A673 (cell line): ENCODE data around the gene TM9SF2. TPM values are rescaled to one million over a fixed set of nuclear protein-coding genes. Genes with fewer than 3 reads are reported as not detected.

ENCODE experiments used
- BruUV-seq: library from RNA; stranded (reverse); fragments of 400-500 nt; replicated peaks from 2 replicates; lab custom pipeline; 2021; lab: Mats Ljungman, UMichigan
- CTCF ChIA-PET: fragments of 300-600 bp; sonication (Branson Sonifier 250); formaldehyde crosslinking; loops from one replicate; lab custom pipeline; 2022; ENCODE audit warnings: antibody characterized with exemption; lab: Charles Lee
- POLR2A ChIA-PET: fragments of 300-600 bp; sonication (Branson Sonifier 250); formaldehyde crosslinking; loops from one replicate; lab custom pipeline; 2022; ENCODE audit warnings: antibody characterized with exemption; ENCODE audit not compliant: low non-redundant PET; lab: Charles Lee
- DNase-seq: peaks from one replicate; pipeline ENCODE4 v3.0.0-alpha.2; 2015; ENCODE audit warnings: low spot score
- H3K27ac ChIP-seq: fragments of 200-600 bp; sonication (generic); 2 replicates; pipeline ENCODE4 v1.5.1; 2016; ENCODE audit warnings: mixed run types, low read depth, mild to moderate bottlenecking, mixed read lengths, antibody characterized with exemption, low read length; ENCODE audit not compliant: poor library complexity, severe bottlenecking
- H3K27me3 ChIP-seq: fragments of 200-600 bp; sonication (generic); replicated peaks from 2 replicates; pipeline ENCODE4 v1.6.1; 2017; ENCODE audit warnings: mixed run types, low read depth, mild to moderate bottlenecking, mixed read lengths, antibody characterized with exemption, low read length; ENCODE audit not compliant: insufficient read depth, poor library complexity
- H3K36me3 ChIP-seq: fragments of 200-600 bp; sonication (generic); 2 replicates; pipeline ENCODE4 v1.6.1; 2016; ENCODE audit warnings: mixed run types, mild to moderate bottlenecking, mixed read lengths, antibody characterized with exemption, low read length; ENCODE audit not compliant: insufficient read depth, poor library complexity, severe bottlenecking
- H3K4me1 ChIP-seq: fragments of 200-600 bp; sonication (generic); 2 replicates; pipeline ENCODE4 v1.6.1; 2017; ENCODE audit warnings: mixed run types, mild to moderate bottlenecking, mixed read lengths, antibody characterized with exemption, low read length; ENCODE audit not compliant: insufficient read depth, poor library complexity, severe bottlenecking
- H3K4me3 ChIP-seq: fragments of 200-600 bp; sonication (generic); 2 replicates; pipeline ENCODE4 v1.5.1; 2016; ENCODE audit warnings: low read depth, mixed run types, mild to moderate bottlenecking, mixed read lengths, low read length; ENCODE audit not compliant: poor library complexity, severe bottlenecking
- H3K9me3 ChIP-seq: fragments of 200-600 bp; sonication (generic); 2 replicates; pipeline ENCODE4 v1.6.1; 2016; ENCODE audit warnings: mixed run types, low read depth, mild to moderate bottlenecking, mixed read lengths, antibody characterized with exemption, low read length; ENCODE audit not compliant: poor library complexity, severe bottlenecking
- CTCF ChIP-seq: fragments of 300-800, 200-600 bp; sonication (generic); conservative IDR thresholded peaks from 2 replicates; pipeline ENCODE4 v1.5.1; 2017; ENCODE audit warnings: low read depth, mild to moderate bottlenecking, antibody characterized with exemption, low read length, moderate library complexity, mixed read lengths
- EZH2 ChIP-seq: fragments of 200-600 bp; sonication (generic); IDR thresholded peaks from 2 replicates; pipeline ENCODE4 v1.6.1; 2017; ENCODE audit warnings: borderline replicate concordance, low read depth, mild to moderate bottlenecking, mixed read lengths, antibody characterized with exemption, low read length; ENCODE audit not compliant: poor library complexity, severe bottlenecking
- intact Hi-C: fragments of 100-400 bp; cut with micrococcal nuclease; formaldehyde crosslinking; loops from one replicate; pipeline ENCODE4 v1.10.0; 2022; ENCODE audit not compliant: unreplicated experiment
- total RNA-seq: library from RNA; stranded (reverse); gene quantifications from 2 replicates; pipeline ENCODE4 v1.2.3, GENCODE V29; 2021

TM9SF2 gene
- total RNA-seq, 1 experiment from 2014 or later, result 96.3 TPM

GRCh38 chr13:99495466-99496183, 5.6 kb upstream of the TM9SF2 start:
- H3K9me3 ChIP-seq, result no peaks in the 10 kb centered on the region
- no peak for DNase-seq
- H3K4me1 ChIP-seq, result peaks cover 9% of the 10 kb centered on the region
- no peak overlapping the region for H3K27ac ChIP-seq
- no TSS peak for BruUV-seq
- no peaks in the 10 kb centered on the region for H3K36me3 ChIP-seq
- CTCF ChIA-PET, result no interaction called here
- POLR2A ChIA-PET, result no interaction called here
- H3K4me3 ChIP-seq, result peak overlapping the region; percentile 23
- no peaks in the 10 kb centered on the region for H3K27me3 ChIP-seq
- no peak for TF ChIP-seq EZH2
- TF ChIP-seq CTCF, result no peak
- intact Hi-C loops, result no loop called here

DNA sequence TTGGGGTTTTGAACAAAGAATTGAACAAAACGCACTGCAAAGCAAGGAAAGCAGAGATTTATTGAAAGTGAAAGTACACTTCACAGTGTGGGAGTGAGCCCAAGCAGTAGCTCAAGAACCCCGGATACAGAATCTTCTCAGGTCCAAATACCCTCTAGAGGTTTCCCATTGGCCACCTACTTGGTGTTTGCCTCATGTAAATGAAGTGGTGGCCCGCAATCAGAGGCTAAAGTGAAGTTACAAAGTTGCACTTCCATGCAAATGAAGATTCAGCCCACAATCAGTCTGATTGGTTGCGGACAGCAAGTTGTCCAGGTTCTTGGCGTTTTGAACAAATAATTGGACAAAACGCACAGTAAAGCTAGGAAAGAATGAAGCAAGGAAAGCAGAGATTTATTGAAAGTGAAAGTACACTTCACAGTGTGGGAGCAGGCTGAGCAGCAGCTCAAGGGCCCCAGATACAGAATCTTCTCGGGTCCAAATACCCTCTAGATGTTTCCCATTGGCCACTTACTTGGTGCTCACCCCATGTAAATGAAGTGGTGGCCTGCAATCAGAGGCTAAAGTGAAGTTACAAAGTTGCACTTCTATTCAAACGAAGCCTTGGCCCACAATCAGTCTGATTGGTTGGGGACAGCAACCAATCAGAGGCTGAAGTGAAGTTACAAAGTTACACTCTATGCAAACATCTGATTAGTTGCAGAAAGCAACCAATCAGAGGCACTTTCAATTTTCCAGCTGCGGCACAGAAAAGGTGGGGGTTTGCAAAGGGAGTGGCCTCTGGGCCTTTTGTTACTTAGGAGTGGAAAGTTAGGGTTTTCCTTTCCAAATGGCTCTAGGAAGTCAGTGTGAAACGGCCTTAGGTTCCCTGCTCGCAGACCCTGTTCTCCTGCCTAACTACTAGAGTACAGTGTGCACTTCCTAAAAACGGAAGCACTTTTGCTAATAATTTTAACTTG, 4.8 kb upstream of the TM9SF2 start:
- no peaks in the 10 kb centered on the region for H3K9me3 ChIP-seq
- peaks cover 11% of the 10 kb centered on the region for H3K4me1 ChIP-seq
- peak overlapping the region; percentile 23 for H3K4me3 ChIP-seq
- no peaks in the 10 kb centered on the region for H3K27me3 ChIP-seq
- CTCF ChIA-PET, result no interaction called here
- POLR2A ChIA-PET, result interaction anchor here (0.6 kb wide), 1 partner anchor 16 kb away, joined by 3 read pairs; no protein-coding TSS in a partner anchor
- no peaks in the 10 kb centered on the region for H3K36me3 ChIP-seq
- no peak overlapping the region for H3K27ac ChIP-seq
- peak; percentile 86 for DNase-seq
- TF ChIP-seq EZH2 (no peak), CTCF (no peak)
- intact Hi-C loops, result no loop called here
- BruUV-seq, result TSS peak; percentile 14

- intact Hi-C loops, result no loop called here
- Histone ChIP-seq H3K36me3 (no peaks in the 10 kb centered on the region), H3K4me3 (peak overlapping the region; percentile 52), H3K4me1 (peaks cover 14% of the 10 kb centered on the region), H3K9me3 (no peaks in the 10 kb centered on the region), H3K27ac (peak overlapping the region; percentile 80), H3K27me3 (no peaks in the 10 kb centered on the region)
- CTCF ChIA-PET, result interaction anchor here (0.6 to 1.1 kb wide), 2 partner anchors 61 to 425 kb away, joined by 3 read pairs; no protein-coding TSS in a partner anchor
- peak; percentile 96 for DNase-seq
- no peak for TF ChIP-seq CTCF
- no peak for TF ChIP-seq EZH2
- POLR2A ChIA-PET, result no interaction called here
- no TSS peak for BruUV-seq
Observed at GRCh38 chr13:99498171-99499161, 2.8 kb upstream of the TM9SF2 start.
